GM12878 (cell line): ENCODE results near the gene ATP6V0D1. TPM values are rescaled to one million over a fixed set of nuclear protein-coding genes. Genes with fewer than 3 reads are reported as not detected.
A peak's percentile ranks its signal among the peaks of the same experiment; 100 is the strongest.

Source experiments
- BCL11A ChIP-seq: IDR thresholded peaks from 2 replicates; pipeline ENCODE4 v1.6.1; 2011; ENCODE audit warnings: low read depth, low read length
- EED ChIP-seq: sonication (generic); IDR thresholded peaks from 2 replicates; pipeline ENCODE4 v1.6.1; 2016; ENCODE audit warnings: antibody characterized with exemption, low read depth
- EGR1 ChIP-seq, 2 experiments: IDR thresholded peaks; 1 replicate in 1 of 2; 2 replicates in 1 of 2; pipeline ENCODE4 v1.6.1; 2011 to 2012; ENCODE audit warnings: low read depth in 2 of 2, low read length in 2 of 2, borderline replicate concordance in 1 of 2, mild to moderate bottlenecking in 1 of 2, moderate library complexity in 1 of 2
- EZH2 ChIP-seq: IDR thresholded peaks from 2 replicates; pipeline ENCODE4 v1.6.1; 2012; ENCODE audit warnings: low read depth, mild to moderate bottlenecking, control low read depth, inconsistent platforms, low read length, borderline replicate concordance; ENCODE audit not compliant: control insufficient read depth
- FOS ChIP-seq: IDR thresholded peaks from 3 replicates; pipeline ENCODE4 v1.6.1; 2011; ENCODE audit warnings: borderline replicate concordance; ENCODE audit not compliant: insufficient read length; ENCODE audit errors: extremely low read depth
- FOXK2 ChIP-seq: fragments of 450-650 bp; IDR thresholded peaks from 2 replicates; pipeline ENCODE4 v1.6.1; 2017; ENCODE audit warnings: mild to moderate bottlenecking, moderate library complexity
- IRF3 ChIP-seq: fragments of 450-650 bp; IDR thresholded peaks from 2 replicates; pipeline ENCODE4 v1.6.1; 2014; ENCODE audit warnings: mild to moderate bottlenecking
- MYB ChIP-seq: fragments of 150-350 bp; IDR thresholded peaks from 2 replicates; pipeline ENCODE4 v1.6.1; 2014; ENCODE audit warnings: mild to moderate bottlenecking, low read depth, low read length, borderline replicate concordance
- NFYB ChIP-seq: IDR thresholded peaks from 2 replicates; pipeline ENCODE4 v1.6.1; 2011; ENCODE audit warnings: low read depth, mild to moderate bottlenecking, low read length, improper control_type of control experiment, moderate library complexity; ENCODE audit not compliant: insufficient read depth
- NR2F1 ChIP-seq: fragments of 450-650 bp; conservative IDR thresholded peaks from 2 replicates; pipeline ENCODE4 v1.6.1; 2017; ENCODE audit warnings: mild to moderate bottlenecking
- RB1 ChIP-seq: fragments of 450-650 bp; formaldehyde crosslinking; IDR thresholded peaks from 2 replicates; pipeline ENCODE4 v1.6.1; 2017; ENCODE audit warnings: mild to moderate bottlenecking, borderline replicate concordance
- RELB ChIP-seq: fragments of 450-650 bp; IDR thresholded peaks from 2 replicates; pipeline ENCODE4 v1.6.1; 2017; ENCODE audit warnings: low read depth, mild to moderate bottlenecking, moderate library complexity
- SPI1 ChIP-seq: IDR thresholded peaks from 2 replicates; pipeline ENCODE4 v1.6.1; 2011; ENCODE audit warnings: low read depth, mild to moderate bottlenecking, low read length, moderate library complexity, borderline replicate concordance; ENCODE audit not compliant: insufficient read depth
- SREBF2 ChIP-seq: IDR thresholded peaks from 2 replicates; pipeline ENCODE4 v1.6.1; 2012; ENCODE audit warnings: mild to moderate bottlenecking, low read length
- TARDBP ChIP-seq: IDR thresholded peaks from 2 replicates; pipeline ENCODE4 v1.6.1; 2016; ENCODE audit warnings: borderline replicate concordance
- ZBTB4 ChIP-seq: fragments of 450-650 bp; formaldehyde crosslinking; IDR thresholded peaks from 2 replicates; pipeline ENCODE4 v1.4.0; 2022; ENCODE audit warnings: mild to moderate bottlenecking, moderate library complexity
- polyA plus RNA-seq, 11 experiments: library from polyadenylated mRNA; depleted of rRNA in 4 of 11; unstranded in 6 of 11; stranded (reverse) in 5 of 11; fragments of >200 nt; fragmentation: Nextera tagmentation in 4 of 11; fragmentation: Illumina TruSeq in 1 of 11; extraction: Ambion mirVana in 4 of 11; extraction: Trizol in 1 of 11; gene quantifications; 1 replicate in 1 of 11; 2 replicates in 10 of 11; pipeline versions ENCODE4 v1.2.1 to v1.2.3, GENCODE V29; 2011 to 2016; ENCODE audit warnings: inconsistent platforms in 2 of 11, missing spikeins in 2 of 11, low read depth in 1 of 11
- total RNA-seq, 4 experiments: library from RNA; depleted of rRNA in 3 of 4; stranded (reverse); fragments of >200 nt in 3 of 4; fragmentation: Illumina TruSeq in 1 of 4; extraction: Trizol in 1 of 4; gene quantifications; 2 replicates each; pipeline versions ENCODE4 v1.2.1 to v1.2.3, GENCODE V29; 2013 to 2021
- TF ChIP-seq, protein P1 (sequence below): IDR thresholded peaks from 2 replicates; pipeline ENCODE4 v1.6.1; 2012; ENCODE audit warnings: low read depth, low read length, improper control_type of control experiment
- TF ChIP-seq, protein P2 (sequence below): IDR thresholded peaks from 2 replicates; pipeline ENCODE4 v1.6.1; 2011; ENCODE audit warnings: borderline replicate concordance, low read depth, mild to moderate bottlenecking, moderate library complexity, low read length; ENCODE audit not compliant: insufficient read depth, poor library complexity, severe bottlenecking
- TF ChIP-seq, protein P3 (sequence below): fragments of 450-650 bp; IDR thresholded peaks from 2 replicates; pipeline ENCODE4 v1.6.1; 2016; ENCODE audit warnings: mild to moderate bottlenecking

ATP6V0D1 gene
- total and polyA plus RNA-seq, 10 of the 15 experiments (the other 5 are each of a cell fraction or from before 2014, with no cell fraction given) = 28.1 to 141 (median 70.3) TPM

DNA sequence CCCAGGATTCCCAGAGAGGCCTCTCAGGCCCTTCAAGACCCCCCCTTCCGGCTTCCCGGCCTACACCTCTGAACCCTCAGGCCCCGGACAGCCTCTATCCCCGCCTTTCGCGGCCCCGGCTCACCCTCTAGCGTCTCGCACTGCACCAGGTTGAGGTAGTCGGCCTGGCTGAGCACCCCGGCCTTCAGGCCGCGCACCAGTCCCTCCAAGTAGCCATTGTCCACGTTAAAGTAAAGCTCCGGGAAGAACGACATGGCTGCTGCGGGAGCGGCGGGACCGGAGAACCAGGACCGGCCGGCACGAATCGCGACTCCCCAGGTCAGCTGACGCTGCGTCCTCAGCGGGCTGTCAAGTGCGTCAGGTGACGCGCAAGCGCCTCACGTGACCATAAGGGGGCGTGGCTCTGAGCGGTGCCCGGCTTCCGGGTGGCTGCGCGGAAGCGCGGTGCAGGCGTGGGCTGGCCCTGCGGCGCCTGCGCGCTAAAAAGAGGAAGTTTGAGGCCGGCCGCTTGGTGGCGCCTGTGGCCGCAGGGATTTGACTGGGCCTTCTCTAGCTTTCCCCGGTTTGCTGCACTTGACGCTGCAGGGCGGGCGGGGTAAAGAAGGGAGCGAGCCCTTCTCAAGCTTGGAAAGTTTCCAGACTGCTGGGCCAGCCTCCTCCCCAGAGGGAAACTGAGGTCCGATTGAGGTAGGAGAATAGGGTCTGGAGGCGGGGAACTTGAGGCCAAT is at the start of gene ATP6V0D1 (continued):
- no peak for TF ChIP-seq ZBTB4 (CRISPR knock-in tag)
- peak; percentile 61; the same call in 1 of the 2 replicates for TF ChIP-seq FOXK2
- TF ChIP-seq BCL11A = no peak
- peak; percentile 85 to 90 for TF ChIP-seq EGR1 (IDR thresholded peaks at IDR 0.05; ENCODE audit: borderline replicate concordance in 1 of 2, low read depth in 2 of 2, low read length in 2 of 2)
- TF ChIP-seq NFYB = no peak
- TF ChIP-seq SREBF2 = no peak
- peak; percentile 71; the same call in 1 of the 2 replicates for TF ChIP-seq SPI1
- no peak for TF ChIP-seq EED
- peak; percentile 97 for TF ChIP-seq FOS
- no peak for TF ChIP-seq MYB
- TF ChIP-seq NR2F1 = peak; percentile 37; the same call in 1 of the 2 replicates
- TF ChIP-seq, protein P1, sequence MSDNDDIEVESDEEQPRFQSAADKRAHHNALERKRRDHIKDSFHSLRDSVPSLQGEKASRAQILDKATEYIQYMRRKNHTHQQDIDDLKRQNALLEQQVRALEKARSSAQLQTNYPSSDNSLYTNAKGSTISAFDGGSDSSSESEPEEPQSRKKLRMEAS = peak; percentile 100
- TF ChIP-seq TARDBP = no peak
- no peak for TF ChIP-seq EZH2
- TF ChIP-seq RB1 = no peak; the same call in 1 of the 2 replicates
- TF ChIP-seq RELB = peak; percentile 91
- TF ChIP-seq, protein P2, sequence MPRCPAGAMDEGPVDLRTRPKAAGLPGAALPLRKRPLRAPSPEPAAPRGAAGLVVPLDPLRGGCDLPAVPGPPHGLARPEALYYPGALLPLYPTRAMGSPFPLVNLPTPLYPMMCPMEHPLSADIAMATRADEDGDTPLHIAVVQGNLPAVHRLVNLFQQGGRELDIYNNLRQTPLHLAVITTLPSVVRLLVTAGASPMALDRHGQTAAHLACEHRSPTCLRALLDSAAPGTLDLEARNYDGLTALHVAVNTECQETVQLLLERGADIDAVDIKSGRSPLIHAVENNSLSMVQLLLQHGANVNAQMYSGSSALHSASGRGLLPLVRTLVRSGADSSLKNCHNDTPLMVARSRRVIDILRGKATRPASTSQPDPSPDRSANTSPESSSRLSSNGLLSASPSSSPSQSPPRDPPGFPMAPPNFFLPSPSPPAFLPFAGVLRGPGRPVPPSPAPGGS = peak; percentile 58
- TF ChIP-seq, protein P3, sequence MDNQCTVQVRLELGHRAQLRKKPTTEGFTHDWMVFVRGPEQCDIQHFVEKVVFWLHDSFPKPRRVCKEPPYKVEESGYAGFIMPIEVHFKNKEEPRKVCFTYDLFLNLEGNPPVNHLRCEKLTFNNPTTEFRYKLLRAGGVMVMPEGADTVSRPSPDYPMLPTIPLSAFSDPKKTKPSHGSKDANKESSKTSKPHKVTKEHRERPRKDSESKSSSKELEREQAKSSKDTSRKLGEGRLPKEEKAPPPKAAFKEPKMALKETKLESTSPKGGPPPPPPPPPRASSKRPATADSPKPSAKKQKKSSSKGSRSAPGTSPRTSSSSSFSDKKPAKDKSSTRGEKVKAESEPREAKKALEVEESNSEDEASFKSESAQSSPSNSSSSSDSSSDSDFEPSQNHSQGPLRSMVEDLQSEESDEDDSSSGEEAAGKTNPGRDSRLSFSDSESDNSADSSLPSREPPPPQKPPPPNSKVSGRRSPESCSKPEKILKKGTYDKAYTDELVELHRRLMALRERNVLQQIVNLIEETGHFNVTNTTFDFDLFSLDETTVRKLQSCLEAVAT = no peak
- TF ChIP-seq IRF3 = 0 out of 2 replicates have a peak, but pooled peaks have one; percentile 45
